MM.1S (cell line): ENCODE data around the gene LRRC75A.
"Not testable (repeated sequence)": the region's sequence is repeated elsewhere in the genome, so short reads cannot be mapped to it uniquely, and the experiment has no call there.

Source experiments
- DNase-seq: peaks from one replicate; pipeline ENCODE4 v3.0.0-alpha.2; 2015
- H2AFZ ChIP-seq: fragments of 300-600 bp; sonication (generic); 2 replicates; pipeline ENCODE4 v1.6.0; 2016; ENCODE audit warnings: antibody characterized with exemption, low read length
- H3F3A ChIP-seq: fragments of 300-600 bp; sonication (generic); 2 replicates; pipeline ENCODE4 v1.6.1; 2016; ENCODE audit warnings: mild to moderate bottlenecking, antibody characterized with exemption, low read length, moderate library complexity, mixed read lengths; ENCODE audit not compliant: insufficient read depth
- H3K27ac ChIP-seq: fragments of 300-600 bp; sonication (generic); 2 replicates; pipeline ENCODE4 v1.5.1; 2016; ENCODE audit warnings: mild to moderate bottlenecking, low read length
- H3K27me3 ChIP-seq: fragments of 300-600 bp; sonication (generic); replicated peaks from 2 replicates; pipeline ENCODE4 v1.6.0; 2016; ENCODE audit warnings: low read length; ENCODE audit not compliant: insufficient read depth
- H3K36me3 ChIP-seq: fragments of 300-600 bp; sonication (generic); replicated peaks from 2 replicates; pipeline ENCODE4 v1.6.1; 2016; ENCODE audit warnings: mild to moderate bottlenecking, low read length, mixed read lengths; ENCODE audit not compliant: insufficient read depth
- H3K4me1 ChIP-seq: fragments of 300-600 bp; sonication (generic); 2 replicates; pipeline ENCODE4 v1.6.1; 2016; ENCODE audit warnings: low read length, mixed read lengths
- H3K4me2 ChIP-seq: fragments of 300-600 bp; sonication (generic); 2 replicates; pipeline ENCODE4 v1.6.0; 2016; ENCODE audit warnings: low read depth, low read length
- H3K4me3 ChIP-seq: fragments of 300-600 bp; sonication (generic); 2 replicates; pipeline ENCODE4 v1.5.1; 2016; ENCODE audit warnings: low read length, mixed read lengths
- H3K79me2 ChIP-seq: fragments of 300-600 bp; sonication (generic); 2 replicates; pipeline ENCODE4 v1.6.1; 2016; ENCODE audit warnings: mixed run types, low read length, mixed read lengths
- H3K9ac ChIP-seq: fragments of 300-600 bp; sonication (generic); 2 replicates; pipeline ENCODE4 v1.6.1; 2016; ENCODE audit warnings: low read length, mixed read lengths
- H3K9me2 ChIP-seq: fragments of 300-600 bp; sonication (generic); replicated peaks from 2 replicates; pipeline ENCODE4 v1.6.1; 2016; ENCODE audit warnings: mild to moderate bottlenecking, low read length, mixed read lengths; ENCODE audit not compliant: insufficient read depth
- H3K9me3 ChIP-seq: fragments of 300-600 bp; sonication (generic); replicated peaks from 2 replicates; pipeline ENCODE4 v1.6.1; 2016; ENCODE audit warnings: mild to moderate bottlenecking, low read length, mixed read lengths; ENCODE audit not compliant: insufficient read depth
- H4K20me1 ChIP-seq: fragments of 300-600 bp; sonication (generic); 2 replicates; pipeline ENCODE4 v1.6.1; 2016; ENCODE audit warnings: mild to moderate bottlenecking, low read length, moderate library complexity, mixed read lengths; ENCODE audit not compliant: insufficient read depth
- EZH2 ChIP-seq: fragments of 300-600 bp; sonication (generic); optimal IDR thresholded peaks from 2 replicates; pipeline ENCODE3; 2017; ENCODE audit warnings: low read depth, mild to moderate bottlenecking, antibody characterized with exemption, low read length, mixed read lengths
- EZH2phosphoT487 ChIP-seq: fragments of 300-600 bp; sonication (generic); IDR thresholded peaks from 2 replicates; pipeline ENCODE4 v1.6.1; 2018; ENCODE audit warnings: antibody characterized with exemption, low read length
- TF ChIP-seq, protein P1 (sequence below): fragments of 300-600 bp; sonication (generic); IDR thresholded peaks from 2 replicates; pipeline ENCODE4 v1.5.1; 2016; ENCODE audit warnings: antibody characterized with exemption, low read length, mixed read lengths

Gene LRRC75A

DNA sequence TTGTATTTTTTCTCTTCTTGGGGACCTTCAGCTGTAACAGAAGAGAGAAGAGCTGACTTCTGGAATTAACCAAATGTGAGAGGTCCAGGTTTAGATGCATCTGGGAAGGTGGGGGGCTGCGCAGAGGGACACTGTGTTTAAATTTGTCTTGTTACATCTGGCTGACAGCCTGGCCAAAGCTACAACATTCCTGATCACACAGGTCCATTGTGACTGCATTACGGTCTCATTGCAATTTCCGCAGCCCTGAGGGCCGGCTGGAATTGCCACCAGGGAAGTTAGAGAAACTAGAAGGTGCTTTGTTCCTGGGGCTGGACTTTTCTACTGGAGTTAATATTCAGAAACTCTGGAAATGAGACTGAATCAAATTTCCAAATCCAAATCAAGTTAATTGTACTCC is 37.9 kb upstream of the LRRC75A start:
- TF ChIP-seq EZH2 (no peak), EZH2phosphoT487 (no peak)
- TF ChIP-seq, protein P1, sequence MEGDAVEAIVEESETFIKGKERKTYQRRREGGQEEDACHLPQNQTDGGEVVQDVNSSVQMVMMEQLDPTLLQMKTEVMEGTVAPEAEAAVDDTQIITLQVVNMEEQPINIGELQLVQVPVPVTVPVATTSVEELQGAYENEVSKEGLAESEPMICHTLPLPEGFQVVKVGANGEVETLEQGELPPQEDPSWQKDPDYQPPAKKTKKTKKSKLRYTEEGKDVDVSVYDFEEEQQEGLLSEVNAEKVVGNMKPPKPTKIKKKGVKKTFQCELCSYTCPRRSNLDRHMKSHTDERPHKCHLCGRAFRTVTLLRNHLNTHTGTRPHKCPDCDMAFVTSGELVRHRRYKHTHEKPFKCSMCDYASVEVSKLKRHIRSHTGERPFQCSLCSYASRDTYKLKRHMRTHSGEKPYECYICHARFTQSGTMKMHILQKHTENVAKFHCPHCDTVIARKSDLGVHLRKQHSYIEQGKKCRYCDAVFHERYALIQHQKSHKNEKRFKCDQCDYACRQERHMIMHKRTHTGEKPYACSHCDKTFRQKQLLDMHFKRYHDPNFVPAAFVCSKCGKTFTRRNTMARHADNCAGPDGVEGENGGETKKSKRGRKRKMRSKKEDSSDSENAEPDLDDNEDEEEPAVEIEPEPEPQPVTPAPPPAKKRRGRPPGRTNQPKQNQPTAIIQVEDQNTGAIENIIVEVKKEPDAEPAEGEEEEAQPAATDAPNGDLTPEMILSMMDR, result no peak
- no peaks in the 10 kb centered on the region for H3K4me1 ChIP-seq
- H3K79me2 ChIP-seq, result no peaks in the 10 kb centered on the region
- no peak overlapping the region for H3K4me2 ChIP-seq
- DNase-seq, result no peak
- H3K36me3 ChIP-seq, result no peaks in the 10 kb centered on the region
- no peak overlapping the region for H3K27ac ChIP-seq
- no peak overlapping the region for H2AFZ ChIP-seq
- no peaks in the 10 kb centered on the region for H3F3A ChIP-seq
- H3K27me3 ChIP-seq, result peaks cover 33% of the 10 kb centered on the region; the same call in 1 of the 2 replicates
- no peak overlapping the region for H3K9ac ChIP-seq
- no peaks in the 10 kb centered on the region for H3K9me3 ChIP-seq
- H3K4me3 ChIP-seq, result no peak overlapping the region
- H3K9me2 ChIP-seq, result no peaks in the 10 kb centered on the region
- no peaks in the 10 kb centered on the region for H4K20me1 ChIP-seq

DNA sequence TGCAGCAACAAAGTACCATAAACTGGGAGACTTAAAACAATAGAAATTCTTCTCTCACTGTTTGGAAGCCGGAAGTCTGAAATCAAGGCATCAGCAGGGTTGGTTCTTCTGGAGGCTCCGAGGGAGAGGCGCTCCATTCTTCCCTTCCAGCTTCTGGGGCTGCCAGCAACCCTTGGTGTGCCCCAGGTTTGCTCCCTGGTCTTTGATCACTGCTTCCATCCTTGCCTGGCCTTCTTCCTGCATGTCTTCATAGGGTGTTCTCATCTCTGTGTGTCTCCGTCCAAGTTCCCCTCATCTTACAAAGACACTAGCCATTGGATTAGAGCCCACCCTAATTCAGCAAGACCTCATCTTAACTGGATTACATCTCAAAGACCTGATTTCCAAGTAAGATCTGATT is 35.3 kb upstream of the LRRC75A start:
- Histone ChIP-seq H3K4me1 (no peaks in the 10 kb centered on the region), H3K27ac (no peak overlapping the region), H3K4me3 (no peak overlapping the region), H3K4me2 (no peak overlapping the region), H3K9ac (no peak overlapping the region), H2AFZ (no peak overlapping the region), H3F3A (no peaks in the 10 kb centered on the region), H3K27me3 (peaks cover 33% of the 10 kb centered on the region; the same call in 1 of the 2 replicates), H3K79me2 (no peaks in the 10 kb centered on the region), H3K9me3 (no peaks in the 10 kb centered on the region), H3K36me3 (no peaks in the 10 kb centered on the region), H4K20me1 (no peaks in the 10 kb centered on the region), H3K9me2 (no peaks in the 10 kb centered on the region)
- TF ChIP-seq, protein P1, result no peak
- no peak for TF ChIP-seq EZH2phosphoT487
- TF ChIP-seq EZH2, result no peak
- DNase-seq, result no peak

DNA sequence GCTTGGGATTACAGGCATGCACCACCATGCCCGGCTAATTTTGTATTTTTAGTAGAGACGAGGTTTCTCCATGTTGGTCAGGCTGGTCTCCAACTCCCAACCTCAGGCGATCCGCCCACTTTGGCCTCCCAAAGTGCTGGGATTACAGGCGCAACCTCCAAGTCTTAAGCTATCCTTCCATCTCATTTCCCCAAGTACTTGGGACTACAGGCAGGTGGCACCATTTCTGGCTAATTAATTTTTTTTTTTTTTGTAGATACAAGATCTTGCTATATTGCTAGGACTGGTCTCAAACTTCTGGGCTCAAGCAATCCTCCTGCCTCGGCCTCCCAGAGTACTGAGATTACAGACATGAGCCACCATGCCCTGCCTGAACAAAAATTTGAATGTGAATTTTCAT is 33.6 kb upstream of the LRRC75A start:
- not testable (repeated sequence) for H3K27ac ChIP-seq, H3K4me3 ChIP-seq, H3K9me2 ChIP-seq, H3K4me2 ChIP-seq, H3K36me3 ChIP-seq, H2AFZ ChIP-seq, DNase-seq, H3K79me2 ChIP-seq, H3K9ac ChIP-seq, H4K20me1 ChIP-seq, H3F3A ChIP-seq, H3K4me1 ChIP-seq, H3K9me3 ChIP-seq
- H3K27me3 ChIP-seq, result peaks cover 29% of the 10 kb centered on the region; the same call in 1 of the 2 replicates

DNA sequence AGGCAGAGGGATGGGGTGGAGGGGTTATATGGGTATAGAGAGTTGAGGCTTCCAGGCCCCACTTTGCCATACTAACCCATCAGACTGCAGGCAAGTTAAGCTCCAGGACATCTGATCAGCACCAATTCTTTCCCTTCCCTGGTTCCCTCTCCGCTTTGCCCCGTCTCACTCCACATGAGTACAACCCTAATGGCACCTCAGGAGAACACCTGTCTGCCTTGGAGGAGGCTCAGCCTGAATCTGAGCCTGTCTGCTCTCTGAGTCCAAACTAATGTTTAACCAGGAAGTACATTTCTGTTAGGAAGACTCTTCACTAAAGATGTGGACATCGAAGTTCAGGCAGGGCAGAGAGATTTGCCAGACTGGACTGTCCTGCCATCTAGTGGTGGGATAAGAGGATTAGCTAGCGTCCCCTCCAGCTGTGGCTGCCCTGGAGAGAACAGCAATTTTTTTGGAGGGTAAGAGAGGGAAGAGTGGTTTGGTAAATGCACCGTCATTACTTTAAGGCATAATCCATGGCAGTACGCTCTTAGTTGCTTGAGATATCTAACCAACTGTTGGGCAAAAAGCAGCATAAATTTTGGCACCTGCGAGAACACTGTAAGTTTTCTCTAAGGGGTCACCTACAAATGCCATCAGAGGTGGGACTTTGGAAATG is 29.2 kb upstream of the LRRC75A start:
- Histone ChIP-seq H2AFZ (peak overlapping the region; percentile 61; the same call in 1 of the 2 replicates), H3K4me1 (peaks cover 1% of the 10 kb centered on the region; the same call in 1 of the 2 replicates), H3K36me3 (no peaks in the 10 kb centered on the region), H3K27me3 (no peaks in the 10 kb centered on the region), H3K79me2 (no peaks in the 10 kb centered on the region), H4K20me1 (no peaks in the 10 kb centered on the region), H3K9ac (no peak overlapping the region), H3K27ac (no peak overlapping the region), H3K9me2 (no peaks in the 10 kb centered on the region), H3K4me3 (no peak overlapping the region), H3F3A (no peaks in the 10 kb centered on the region), H3K9me3 (no peaks in the 10 kb centered on the region), H3K4me2 (peak overlapping the region; percentile 22; the same call in 1 of the 2 replicates)
- TF ChIP-seq, protein P1, result peak; percentile 91
- TF ChIP-seq EZH2phosphoT487, result no peak
- peak; percentile 76 for DNase-seq
